HG03159 (cell line): Measurements from ENCODE around the gene IQGAP3.

Experiments used
- ATAC-seq: cut with Tn5 transposase; IDR thresholded peaks from one replicate; pipeline ENCODE4 v1.9.1; 2021; ENCODE audit warnings: mild to moderate bottlenecking, moderate library complexity; ENCODE audit not compliant: unreplicated experiment

Gene IQGAP3

DNA sequence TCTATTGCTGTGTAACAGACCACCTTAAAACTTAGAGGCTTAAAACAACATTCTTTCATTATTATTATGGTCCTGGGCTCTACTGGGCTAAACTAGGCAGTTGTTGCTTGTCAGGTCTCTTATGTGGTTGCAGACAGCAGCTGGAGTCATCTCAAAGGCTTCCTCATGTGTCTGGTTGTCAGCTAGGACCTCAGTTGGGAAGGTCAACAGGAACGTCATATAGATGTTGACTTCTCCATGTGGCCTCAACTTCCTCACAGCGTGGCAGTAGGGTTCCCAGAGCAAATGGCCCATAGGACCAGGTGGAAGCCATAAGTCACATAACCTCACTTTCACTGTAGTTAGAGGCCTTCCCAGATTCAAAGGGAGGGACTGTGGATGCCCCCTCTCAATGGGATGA, 56.4 kb downstream of the IQGAP3 start:
- no peak for ATAC-seq

- ATAC-seq = no peak
These were observed 59.2 kb downstream of the IQGAP3 start for GRCh38 chr1:156513185-156513584.

DNA sequence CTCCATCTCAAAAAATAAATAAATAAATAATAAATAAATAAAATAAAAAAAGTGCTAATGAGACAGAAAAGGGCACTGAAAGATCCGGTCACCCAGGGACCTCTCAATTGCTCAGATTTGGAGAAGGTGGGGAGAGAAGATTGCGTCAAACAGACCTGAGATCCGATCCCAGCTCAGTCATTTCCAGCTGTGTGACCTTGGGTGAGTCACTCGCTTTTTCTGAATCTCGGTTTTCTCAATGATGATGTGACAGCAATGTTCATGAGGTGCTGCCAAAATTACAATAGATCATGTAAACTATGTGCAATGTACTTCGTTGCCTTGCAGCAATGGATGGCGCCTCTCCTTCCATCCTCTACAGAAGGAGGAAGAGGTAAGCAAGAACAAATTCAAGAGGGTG, 60.7 kb downstream of the IQGAP3 start:
- ATAC-seq = no peak

DNA sequence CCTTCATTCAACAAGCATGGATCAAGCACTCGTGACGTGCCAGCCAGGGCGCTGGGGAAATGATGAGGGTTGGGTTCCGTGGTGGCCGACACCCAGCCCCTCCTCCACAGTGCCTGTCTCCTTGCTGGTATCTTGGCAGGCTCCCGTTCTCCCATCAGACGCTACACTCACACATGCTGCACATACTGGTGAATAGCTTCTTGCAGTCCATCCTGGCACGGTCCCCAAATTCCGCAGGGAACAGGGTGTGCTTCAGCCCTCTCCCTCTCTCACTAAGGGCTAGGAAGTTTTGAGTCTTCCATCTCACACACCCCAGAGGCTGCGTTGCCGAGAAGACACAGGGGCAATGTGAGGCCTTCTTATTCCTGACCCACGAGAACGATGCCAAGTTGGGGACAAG, 61.7 kb downstream of the IQGAP3 start:
- no peak for ATAC-seq

GRCh38 chr1:156509424-156510034, 62.8 kb downstream of the IQGAP3 start:
- no peak for ATAC-seq

- no peak for ATAC-seq
These were observed 63.5 kb downstream of the IQGAP3 start for GRCh38 chr1:156508955-156509234.

GRCh38 chr1:156508205-156508954, 64.0 kb downstream of the IQGAP3 start:
- ATAC-seq = no peak

DNA sequence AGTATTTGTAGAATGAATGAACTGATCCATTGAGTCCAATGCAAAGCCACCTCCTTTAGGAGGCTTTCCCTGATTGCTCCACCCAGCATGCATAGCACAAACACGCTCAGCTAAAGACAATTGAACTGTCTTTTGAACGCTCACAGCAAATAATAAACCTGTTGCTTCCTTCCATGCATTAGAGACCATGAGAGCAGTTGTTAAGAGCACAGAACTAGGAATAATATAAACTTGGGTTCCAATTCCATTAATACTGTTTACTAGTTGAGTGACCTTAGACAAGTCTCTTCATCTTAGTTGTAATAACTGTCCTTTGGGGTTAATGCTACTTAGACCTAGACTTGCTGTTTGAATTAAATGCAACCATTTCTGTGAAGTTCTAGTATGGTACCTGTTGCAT, 65.9 kb downstream of the IQGAP3 start:
- ATAC-seq = no peak

- ATAC-seq = no peak
These were observed 66.6 kb downstream of the IQGAP3 start for GRCh38 chr1:156505679-156506298.

DNA sequence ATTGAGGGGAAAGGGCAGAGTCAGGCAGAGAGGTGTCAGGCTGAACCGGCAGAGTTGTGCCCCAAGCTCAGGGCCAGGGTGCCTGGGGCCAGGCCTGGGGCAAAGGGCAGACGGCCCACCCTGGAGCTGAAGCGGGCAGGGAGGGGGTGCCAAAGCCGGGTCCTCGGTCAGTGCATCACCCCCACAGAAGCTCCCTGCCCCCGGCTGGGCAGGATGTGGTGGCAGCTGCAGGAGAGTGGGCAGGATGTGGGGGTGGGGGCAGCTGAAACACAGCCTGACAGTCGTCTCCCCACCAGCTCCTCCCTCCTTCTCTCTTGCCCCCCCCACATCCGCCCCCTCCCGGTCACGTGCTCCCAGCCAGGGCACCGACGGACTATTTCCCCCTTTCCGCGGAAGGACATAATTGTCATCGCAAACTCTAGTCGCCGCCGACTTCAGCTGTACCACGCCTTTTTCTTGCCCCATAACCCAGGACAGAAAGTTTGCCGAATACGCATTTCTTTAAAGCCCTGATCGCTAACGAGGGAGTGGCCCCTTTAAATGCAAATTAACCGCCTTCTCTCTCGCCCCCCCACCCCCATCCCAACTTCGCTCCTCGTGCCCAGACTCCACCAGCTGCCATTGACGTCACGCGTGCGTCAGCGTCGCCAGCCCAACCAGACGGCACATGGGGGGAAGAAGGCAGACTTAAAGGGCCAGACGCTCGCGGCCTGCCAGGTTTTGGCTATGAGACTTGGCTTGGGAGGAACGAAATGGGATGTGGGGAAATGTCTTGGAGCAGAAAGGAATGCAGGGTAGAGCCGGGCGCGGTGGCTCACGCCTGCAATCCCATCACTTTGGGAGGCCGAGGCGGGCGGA, 67.3 kb downstream of the IQGAP3 start:
- ATAC-seq = peak; percentile 42

- no peak for ATAC-seq
These were observed 67.9 kb downstream of the IQGAP3 start for GRCh38 chr1:156504438-156504813.

GRCh38 chr1:156503698-156504437, 68.5 kb downstream of the IQGAP3 start:
- ATAC-seq = no peak

DNA sequence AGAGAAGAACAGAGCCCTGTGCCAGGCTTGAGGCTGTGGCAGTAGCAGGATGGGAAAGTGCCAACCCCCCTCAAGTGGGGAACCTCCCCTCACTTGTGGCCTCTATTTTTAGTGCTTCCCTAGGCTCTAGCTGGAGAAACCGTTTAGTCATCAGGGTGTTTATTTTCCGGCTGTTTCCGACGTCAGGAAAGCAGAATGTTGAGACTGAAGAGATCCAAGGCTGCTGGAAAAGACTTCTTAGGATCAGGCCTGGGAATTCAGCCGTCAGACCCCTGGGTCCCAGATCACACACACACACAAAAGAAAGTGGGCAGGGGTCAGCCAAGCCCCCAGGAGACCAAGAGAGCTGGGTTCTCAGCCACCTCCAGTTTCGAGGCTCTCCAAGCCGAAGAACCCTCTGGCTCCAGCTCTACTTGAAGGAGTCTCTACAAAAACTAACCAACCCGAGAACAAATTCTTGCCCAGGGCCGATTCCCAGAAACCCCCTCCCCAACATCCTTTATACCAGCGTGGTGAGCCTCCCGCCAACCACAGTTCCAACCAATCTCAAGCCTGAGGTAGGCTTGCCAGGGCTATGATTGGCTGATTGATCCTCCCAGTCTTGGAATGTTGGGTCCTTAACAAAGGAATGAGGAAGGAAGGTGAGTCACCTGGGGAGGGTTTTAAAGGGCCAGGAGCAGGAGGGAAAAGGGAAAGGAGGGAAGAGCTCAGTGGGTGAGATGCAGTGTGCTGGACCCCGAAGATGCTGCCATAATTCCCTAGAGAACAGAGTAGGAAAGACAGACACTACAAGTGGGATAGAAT, 69.3 kb downstream of the IQGAP3 start:
- ATAC-seq = no peak

DNA sequence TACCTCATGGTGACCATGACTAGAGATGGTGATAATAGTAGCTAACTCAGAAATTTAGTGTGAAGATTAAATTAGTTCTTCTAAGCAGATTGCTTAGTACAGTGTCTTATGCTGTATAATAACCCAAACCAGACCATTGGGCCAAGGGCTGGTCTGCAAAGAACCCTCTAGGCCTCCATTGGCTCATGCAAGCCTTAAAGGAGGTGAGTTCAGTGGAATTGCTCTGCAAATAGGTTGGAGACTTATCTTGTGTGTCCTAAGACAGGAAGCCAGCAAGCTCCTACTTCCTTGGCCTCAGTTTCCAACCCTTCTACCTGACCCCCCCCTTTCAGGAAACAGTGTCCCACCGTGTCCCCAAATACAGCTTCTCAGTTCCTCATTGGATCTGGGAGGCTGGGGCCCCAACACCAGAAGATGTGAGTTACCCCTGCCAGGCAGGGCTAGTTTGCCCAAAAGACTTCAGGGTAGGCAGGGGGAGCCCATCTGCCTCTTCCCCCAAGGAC, 69.9 kb downstream of the IQGAP3 start:
- no peak for ATAC-seq

DNA sequence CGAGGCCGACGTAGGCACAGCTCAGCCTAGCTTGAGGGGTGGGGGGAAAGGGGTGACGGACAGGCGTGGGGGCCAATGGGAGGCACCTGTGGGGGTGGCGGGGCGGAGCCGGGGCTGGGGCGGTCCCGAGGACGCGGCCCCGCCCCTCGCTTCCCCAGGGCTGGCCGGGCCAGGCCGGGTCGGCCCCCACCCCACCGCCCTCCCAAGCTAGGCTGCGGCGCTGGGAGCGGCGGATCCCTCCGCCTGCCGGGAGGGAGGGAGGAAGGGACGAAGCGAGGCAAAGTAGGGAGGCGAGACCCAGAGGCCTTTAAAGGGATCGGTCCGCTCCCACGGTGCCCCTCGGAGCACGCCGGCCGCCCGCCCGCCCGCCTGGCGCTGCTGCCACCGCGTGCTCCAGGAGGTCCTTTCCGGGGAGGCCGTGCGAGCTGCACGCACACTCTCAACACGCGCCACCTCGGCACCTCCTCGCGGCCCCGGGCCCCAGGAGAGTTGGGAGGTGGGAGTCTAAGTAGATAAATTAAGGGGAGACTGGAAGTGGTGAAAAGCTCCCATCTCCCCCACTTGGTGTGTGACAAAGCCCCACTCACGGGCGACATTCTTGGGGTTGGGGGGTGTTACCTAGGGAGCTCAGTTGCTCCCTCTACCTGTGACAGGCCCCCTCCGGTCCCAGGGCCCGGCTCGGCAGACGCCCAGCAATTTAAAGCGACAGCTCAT, 71.4 kb downstream of the IQGAP3 start:
- peak; percentile 43 for ATAC-seq

- ATAC-seq = no peak
These were observed 71.9 kb downstream of the IQGAP3 start, which contains the start of gene MEF2D for GRCh38 chr1:156500543-156500792. Gene MEF2D (minus strand): TSS chr1:156500775. CDS start chr1:156483292, 17,483 bp downstream.

DNA sequence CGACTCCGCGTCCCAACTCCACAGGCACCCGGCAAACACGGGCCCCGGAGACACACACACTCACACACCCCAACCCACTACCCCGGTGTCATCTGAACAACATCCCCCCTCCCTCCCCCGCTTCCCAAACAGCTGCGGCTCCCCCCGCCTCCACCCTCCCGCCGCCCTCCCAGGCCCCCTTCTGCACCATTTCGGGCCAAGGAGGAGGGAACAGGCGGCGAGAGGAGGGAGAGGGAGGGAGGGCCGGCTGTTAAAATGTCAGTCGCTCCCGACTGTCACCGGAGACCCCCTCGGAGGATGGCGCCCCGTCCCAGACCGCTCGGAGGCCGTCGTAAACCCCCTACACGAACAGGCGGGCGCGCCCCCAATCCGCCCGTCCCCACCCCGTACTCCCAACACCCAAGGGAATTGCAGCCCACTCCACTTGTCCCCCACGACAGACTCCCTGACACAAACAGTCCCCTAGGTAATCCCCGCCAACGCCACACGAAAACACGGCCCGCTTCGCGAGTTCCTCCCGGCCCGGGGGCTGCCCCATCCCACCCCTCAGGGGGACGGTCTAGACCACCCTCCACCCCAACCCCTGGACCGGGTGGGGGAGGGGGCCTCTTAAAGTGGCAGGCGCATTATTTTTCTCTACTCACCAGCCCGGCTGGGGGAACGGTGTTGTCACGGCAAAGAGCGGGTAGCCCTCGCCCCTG, 72.4 kb downstream of the IQGAP3 start:
- peak; percentile 11 for ATAC-seq

DNA sequence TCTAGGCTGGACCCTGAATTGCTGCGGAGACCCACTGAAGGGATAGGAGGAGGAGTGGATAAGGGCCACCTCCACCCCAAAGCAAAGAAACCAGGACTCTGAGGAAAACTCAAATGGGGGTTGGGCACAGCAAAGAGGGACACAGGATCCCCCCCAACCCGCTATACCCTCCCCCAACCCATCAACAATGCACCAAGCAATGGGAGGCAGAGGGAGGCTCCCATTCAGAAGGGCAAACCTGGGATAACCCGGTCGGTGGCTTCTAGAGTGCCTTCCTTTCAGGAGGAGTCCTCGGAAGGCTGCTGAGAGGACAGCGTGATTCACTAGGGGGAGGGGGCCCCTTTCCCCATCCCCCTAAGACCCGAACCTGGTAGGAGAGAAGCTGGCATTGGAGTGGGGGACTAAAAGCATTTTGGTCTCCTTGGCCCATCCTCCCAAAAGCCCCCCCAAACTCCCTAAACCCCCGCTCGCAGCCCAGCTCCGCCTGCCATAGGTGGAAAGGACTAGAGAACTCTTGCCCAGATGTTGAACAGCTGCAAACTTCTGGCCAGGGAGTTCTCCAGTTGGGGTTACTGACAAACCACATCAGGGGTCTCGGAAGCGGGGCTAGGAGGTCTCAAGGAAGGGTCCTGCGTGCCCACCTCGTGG, 73.0 kb downstream of the IQGAP3 start:
- no peak for ATAC-seq
